A673 (cell line): ENCODE data around the gene HOXB9.

ENCODE experiments used
- CTCF ChIP-seq: fragments of 300-800, 200-600 bp; sonication (generic); conservative IDR thresholded peaks from 2 replicates; pipeline ENCODE4 v1.5.1; 2017; ENCODE audit warnings: low read depth, mild to moderate bottlenecking, antibody characterized with exemption, low read length, moderate library complexity, mixed read lengths
- EZH2 ChIP-seq: fragments of 200-600 bp; sonication (generic); IDR thresholded peaks from 2 replicates; pipeline ENCODE4 v1.6.1; 2017; ENCODE audit warnings: borderline replicate concordance, low read depth, mild to moderate bottlenecking, mixed read lengths, antibody characterized with exemption, low read length; ENCODE audit not compliant: poor library complexity, severe bottlenecking

DNA sequence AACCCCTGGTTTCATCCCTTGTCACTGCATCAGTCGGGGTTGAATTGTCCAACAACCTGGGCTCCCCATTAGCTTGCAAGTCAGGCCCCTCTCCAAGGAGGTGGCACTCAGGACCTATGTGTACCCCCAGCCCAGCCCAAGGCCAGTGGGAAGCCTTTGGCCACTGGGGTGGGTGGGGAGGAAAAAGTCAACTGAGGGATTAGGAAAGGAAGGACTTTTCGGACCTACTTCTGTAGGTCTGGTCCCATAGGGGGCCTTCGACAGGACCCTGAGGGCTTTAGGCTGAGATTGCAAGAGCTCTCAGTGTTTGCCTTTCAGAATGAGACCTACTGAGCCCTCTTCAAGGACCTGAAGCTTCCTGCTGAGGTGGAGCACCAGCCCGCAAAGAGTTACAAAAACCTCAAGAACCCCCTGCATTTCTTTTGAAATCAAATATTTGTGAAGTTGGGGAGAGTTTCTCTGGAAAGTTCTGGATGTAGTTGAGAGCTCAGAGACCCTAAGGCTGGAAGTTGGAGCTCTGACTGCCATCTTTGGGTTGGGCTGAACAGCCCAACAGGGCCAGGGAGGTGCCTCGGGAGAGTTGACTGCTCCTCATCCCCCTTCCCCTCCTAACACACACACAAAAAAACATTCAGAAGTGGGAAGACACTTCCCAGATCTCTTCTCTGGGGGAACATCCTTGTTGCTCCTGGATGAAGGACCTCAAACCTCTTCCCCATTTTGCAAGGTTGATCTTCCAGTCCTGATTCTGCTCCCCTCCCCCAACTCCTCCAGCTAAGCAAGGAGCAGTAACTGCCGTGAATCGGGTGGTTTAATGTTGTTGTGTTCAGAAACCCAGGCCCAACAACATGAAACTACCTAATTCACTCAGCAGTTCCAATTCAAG lies 5.8 kb upstream of the HOXB9 start:
- TF ChIP-seq CTCF, result no peak
- no peak for TF ChIP-seq EZH2
